Measurements from ENCODE around the gene OCEL1.

OCEL1 gene

DNA sequence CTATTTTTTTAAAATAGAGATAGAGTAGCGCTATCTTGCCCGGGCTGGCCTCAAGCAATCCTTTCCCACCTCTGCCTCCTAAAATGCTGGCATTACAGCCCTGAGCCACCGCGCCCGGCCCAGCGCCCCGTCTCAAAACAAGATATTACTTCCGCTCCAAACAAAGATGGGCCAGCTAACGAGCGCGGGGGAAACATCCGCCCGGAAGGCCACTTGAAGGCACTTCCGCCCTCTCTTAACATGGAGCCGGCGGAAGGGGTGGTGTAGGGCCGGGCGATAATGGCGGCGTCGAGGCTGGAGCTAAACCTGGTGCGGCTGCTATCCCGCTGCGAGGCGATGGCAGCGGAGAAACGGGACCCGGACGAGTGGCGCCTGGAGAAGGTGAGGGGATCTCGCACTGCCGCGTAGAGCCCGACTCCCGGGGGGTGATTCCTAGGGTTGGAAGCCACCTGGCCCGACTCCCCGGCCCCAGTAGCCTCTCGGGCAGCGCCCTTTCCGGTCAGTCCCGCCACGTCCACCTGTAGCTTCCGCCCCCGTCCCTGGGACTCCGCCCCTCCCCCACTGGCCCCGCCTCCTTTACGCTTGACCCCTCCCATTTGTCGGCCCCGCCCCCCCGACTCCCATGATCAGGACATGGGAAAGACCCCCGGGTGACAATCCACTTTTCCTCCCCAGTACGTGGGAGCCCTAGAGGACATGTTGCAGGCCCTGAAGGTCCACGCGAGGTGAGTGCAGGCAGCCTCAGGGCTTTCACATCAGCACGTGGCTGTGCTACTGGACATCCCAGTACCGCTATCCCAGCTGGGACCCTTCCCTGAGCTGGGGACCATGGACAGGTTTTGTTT, 10.7 kb upstream of the OCEL1 start, which contains the start of gene USE1:
Gene USE1 (plus strand): TSS at position 231 of the 845 bp plus-strand sequence. CDS start 49 bp downstream, at position 280.
- peak; percentile 92 for DNase-seq (ENCODE audit: low read depth, low spot score)
- in situ Hi-C loops (cut with HindIII; ENCODE audit: low sequenced_read_pairs): no loop called here
- H3K4me3 ChIP-seq (ENCODE audit: low read depth, low read length): peak within 1 kb of the TSS; percentile 73
- TF ChIP-seq, protein P1, sequence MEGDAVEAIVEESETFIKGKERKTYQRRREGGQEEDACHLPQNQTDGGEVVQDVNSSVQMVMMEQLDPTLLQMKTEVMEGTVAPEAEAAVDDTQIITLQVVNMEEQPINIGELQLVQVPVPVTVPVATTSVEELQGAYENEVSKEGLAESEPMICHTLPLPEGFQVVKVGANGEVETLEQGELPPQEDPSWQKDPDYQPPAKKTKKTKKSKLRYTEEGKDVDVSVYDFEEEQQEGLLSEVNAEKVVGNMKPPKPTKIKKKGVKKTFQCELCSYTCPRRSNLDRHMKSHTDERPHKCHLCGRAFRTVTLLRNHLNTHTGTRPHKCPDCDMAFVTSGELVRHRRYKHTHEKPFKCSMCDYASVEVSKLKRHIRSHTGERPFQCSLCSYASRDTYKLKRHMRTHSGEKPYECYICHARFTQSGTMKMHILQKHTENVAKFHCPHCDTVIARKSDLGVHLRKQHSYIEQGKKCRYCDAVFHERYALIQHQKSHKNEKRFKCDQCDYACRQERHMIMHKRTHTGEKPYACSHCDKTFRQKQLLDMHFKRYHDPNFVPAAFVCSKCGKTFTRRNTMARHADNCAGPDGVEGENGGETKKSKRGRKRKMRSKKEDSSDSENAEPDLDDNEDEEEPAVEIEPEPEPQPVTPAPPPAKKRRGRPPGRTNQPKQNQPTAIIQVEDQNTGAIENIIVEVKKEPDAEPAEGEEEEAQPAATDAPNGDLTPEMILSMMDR (IDR thresholded peaks at IDR 0.05; ENCODE audit: low read depth, low read length): no peak

DNA sequence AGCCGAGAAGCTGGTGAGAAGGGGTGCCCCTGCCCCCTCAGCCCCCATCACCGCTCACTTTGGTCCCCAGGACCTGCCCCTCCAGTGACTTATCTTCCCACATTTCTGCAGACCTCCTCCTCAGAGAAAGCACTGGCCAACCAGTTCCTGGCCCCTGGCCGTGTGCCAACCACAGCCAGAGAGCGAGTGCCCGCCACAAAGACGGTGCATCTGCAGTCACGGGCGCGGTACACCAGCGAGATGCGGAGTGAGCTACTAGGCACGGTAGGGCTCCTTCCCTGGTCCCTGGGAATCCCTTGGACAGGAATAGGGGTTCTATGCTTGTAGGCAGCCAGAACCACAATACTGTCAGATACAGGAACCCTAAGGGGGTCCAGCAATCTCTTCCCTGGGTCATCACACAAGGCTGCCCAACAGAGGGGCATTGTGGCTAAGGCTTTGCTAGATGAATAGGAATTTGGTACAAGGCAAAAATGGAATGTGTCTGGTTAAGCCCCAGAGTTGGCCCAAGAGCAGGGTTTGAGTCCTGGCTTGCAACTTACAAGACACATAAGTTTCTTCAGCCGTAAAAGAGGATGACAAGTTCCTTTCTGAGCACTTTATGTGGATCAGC, 9.9 kb upstream of the OCEL1 start:
- in situ Hi-C loops (cut with HindIII; ENCODE audit: low sequenced_read_pairs): no loop called here
- no peak for DNase-seq (ENCODE audit: low read depth, low spot score)
- peak overlapping the region; percentile 73 for H3K4me3 ChIP-seq (ENCODE audit: low read depth, low read length)
- TF ChIP-seq, protein P1 (IDR thresholded peaks at IDR 0.05; ENCODE audit: low read depth, low read length): no peak

DNA sequence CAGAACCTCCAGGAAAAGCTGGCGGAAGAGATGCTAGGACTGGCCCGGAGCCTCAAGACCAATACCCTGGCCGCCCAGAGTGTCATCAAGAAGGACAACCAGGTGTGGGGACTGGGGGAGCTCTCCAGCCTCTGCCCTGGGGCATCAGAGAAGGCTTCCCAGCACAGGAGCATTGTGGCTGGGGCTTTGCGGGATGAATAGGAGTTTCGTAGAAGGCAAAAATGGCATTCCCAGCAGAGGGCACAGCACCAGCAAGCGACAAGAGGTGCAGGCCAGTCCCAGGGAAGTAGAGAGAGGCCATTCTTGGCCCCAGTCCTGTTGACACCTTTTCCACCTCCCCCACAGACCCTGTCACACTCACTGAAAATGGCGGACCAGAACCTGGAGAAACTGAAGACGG, 6.7 kb upstream of the OCEL1 start:
- TF ChIP-seq, protein P1 (IDR thresholded peaks at IDR 0.05; ENCODE audit: low read depth, low read length): no peak
- H3K4me3 ChIP-seq (ENCODE audit: low read depth, low read length): no peak overlapping the region
- DNase-seq (ENCODE audit: low read depth, low spot score): no peak
- in situ Hi-C loops (cut with HindIII; ENCODE audit: low sequenced_read_pairs): no loop called here

DNA sequence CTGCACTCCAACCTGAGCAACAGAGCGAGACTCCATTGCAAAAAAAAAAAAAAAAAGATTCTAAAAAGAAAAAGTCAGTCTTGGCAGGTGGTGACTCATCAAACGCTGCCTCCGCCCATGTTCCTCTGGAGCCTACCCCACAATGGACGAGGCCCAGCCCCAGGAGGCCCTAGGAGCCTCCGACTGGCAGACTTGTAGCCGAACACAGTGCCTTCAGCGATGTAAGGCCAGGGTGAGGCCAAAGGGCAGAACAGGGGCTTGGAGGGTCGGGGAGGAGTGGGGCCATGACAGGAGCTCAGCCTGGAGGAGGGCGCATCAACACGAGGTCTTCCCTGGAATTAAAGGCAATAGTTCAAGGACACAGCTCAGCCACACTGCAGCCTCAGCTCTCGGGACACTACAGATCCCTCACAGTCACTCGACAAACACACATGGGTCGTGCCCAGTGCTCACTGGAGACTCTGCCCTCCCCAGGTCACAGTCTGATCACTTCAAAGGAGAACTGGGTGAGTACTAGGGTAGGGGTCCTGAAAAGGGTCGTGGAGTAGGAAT, 5.7 kb upstream of the OCEL1 start:
- in situ Hi-C loops (cut with HindIII; ENCODE audit: low sequenced_read_pairs): no loop called here
- DNase-seq (ENCODE audit: low read depth, low spot score): peak; percentile 79
- no peak overlapping the region for H3K4me3 ChIP-seq (ENCODE audit: low read depth, low read length)
- TF ChIP-seq, protein P1 (IDR thresholded peaks at IDR 0.05; ENCODE audit: low read depth, low read length): no peak

DNA sequence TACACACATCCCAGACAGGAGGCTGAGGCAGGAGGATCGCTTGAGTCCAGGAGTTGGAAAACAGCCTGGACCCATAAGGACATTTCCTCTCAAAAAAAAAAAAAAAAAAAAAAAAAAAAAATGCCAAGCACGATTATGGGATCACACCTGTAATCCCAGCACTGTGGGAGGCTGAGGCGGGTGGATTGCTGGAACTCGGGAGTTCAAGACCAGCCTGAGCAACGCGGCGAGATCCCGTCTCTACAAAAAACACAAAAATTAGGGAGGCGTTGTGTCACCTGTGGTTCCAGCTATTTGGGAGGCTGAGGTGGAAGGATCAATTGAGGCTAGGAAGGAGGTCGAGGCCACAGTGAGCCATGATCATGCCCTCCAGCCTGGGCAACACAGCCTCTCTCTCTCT, 973 bp upstream of the OCEL1 start:
- H3K4me3 ChIP-seq (ENCODE audit: low read depth, low read length): no peak overlapping the region
- in situ Hi-C loops (cut with HindIII; ENCODE audit: low sequenced_read_pairs): no loop called here
- TF ChIP-seq, protein P1 (IDR thresholded peaks at IDR 0.05; ENCODE audit: low read depth, low read length): no peak
- DNase-seq (ENCODE audit: low read depth, low spot score): no peak

DNA sequence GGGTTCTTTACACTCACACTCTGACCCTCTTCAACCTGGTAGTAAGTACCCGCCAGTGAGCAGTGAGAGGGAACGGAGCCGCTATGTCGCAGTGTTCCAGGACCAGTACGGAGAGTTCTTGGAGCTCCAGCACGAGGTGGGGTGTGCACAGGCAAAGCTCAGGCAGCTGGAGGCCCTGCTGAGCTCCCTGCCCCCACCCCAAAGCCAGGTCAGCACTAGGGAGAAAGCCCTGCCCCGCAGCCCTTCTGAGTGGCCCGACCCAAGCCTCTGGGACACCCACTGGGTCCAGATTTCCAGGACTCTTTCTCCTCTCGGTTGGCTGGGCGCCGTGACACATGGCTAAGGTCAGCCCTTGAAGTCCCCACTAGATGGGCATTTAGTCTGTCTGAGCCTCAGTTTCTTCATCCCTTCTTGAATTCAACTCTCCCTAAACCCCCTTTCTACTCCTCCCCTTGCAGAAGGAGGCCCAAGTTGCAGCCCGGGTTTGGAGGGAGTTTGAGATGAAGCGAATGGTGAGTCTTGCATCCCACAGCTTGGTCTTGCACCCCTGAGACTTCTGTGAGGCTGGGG, 1.9 kb downstream of the OCEL1 start:
- TF ChIP-seq, protein P1 (IDR thresholded peaks at IDR 0.05; ENCODE audit: low read depth, low read length): no peak
- in situ Hi-C loops (cut with HindIII; ENCODE audit: low sequenced_read_pairs): no loop called here
- no peak overlapping the region for H3K4me3 ChIP-seq (ENCODE audit: low read depth, low read length)

More for the DNA sequence above, 1.9 kb downstream of the OCEL1 start:
- no peak for DNase-seq (ENCODE audit: low read depth, low spot score)

All from astrocyte of the spinal cord (primary cell).